HG02759 (cell line): ENCODE measurements around the gene GUCY1A2.
"Not testable (repeated sequence)": the region's sequence is repeated elsewhere in the genome, so short reads cannot be mapped to it uniquely, and the experiment has no call there.

ENCODE experiments used
- ATAC-seq: cut with Tn5 transposase; IDR thresholded peaks from one replicate; pipeline ENCODE4 v1.9.1; 2021; ENCODE audit warnings: mild to moderate bottlenecking, moderate library complexity; ENCODE audit not compliant: unreplicated experiment

Gene GUCY1A2

GRCh38 chr11:107018219-107018901 is at the start of gene GUCY1A2:
Gene GUCY1A2, minus strand, starts transcription at chr11:107018476. Its CDS starts 421 bp downstream, at chr11:107018055.
- peak; percentile 56 for ATAC-seq

GRCh38 chr11:107054391-107054790 is 36.1 kb upstream of the GUCY1A2 start:
- no peak for ATAC-seq

- not testable (repeated sequence) for ATAC-seq
These were observed 33.1 kb upstream of the GUCY1A2 start for GRCh38 chr11:107051332-107051731.

- ATAC-seq = not testable (repeated sequence)
These were observed 32.6 kb upstream of the GUCY1A2 start for GRCh38 chr11:107050899-107051298.

GRCh38 chr11:107050121-107050520 is 31.8 kb upstream of the GUCY1A2 start:
- ATAC-seq = no peak

GRCh38 chr11:107044503-107044902 is 26.2 kb upstream of the GUCY1A2 start:
- ATAC-seq = no peak

GRCh38 chr11:107043242-107044006 is 25.1 kb upstream of the GUCY1A2 start:
- peak; percentile 85 for ATAC-seq

- ATAC-seq = no peak
These were observed 24.5 kb upstream of the GUCY1A2 start for GRCh38 chr11:107042748-107043147.

- no peak for ATAC-seq
These were observed 22.8 kb upstream of the GUCY1A2 start for GRCh38 chr11:107041088-107041444.

GRCh38 chr11:107040433-107041087 is 22.3 kb upstream of the GUCY1A2 start:
- no peak for ATAC-seq

- ATAC-seq = no peak
These were observed 7.4 kb upstream of the GUCY1A2 start for GRCh38 chr11:107025673-107026072.

- no peak for ATAC-seq
These were observed 2.3 kb upstream of the GUCY1A2 start for GRCh38 chr11:107020594-107020993.

GRCh38 chr11:107018902-107019493 is 722 bp upstream of the GUCY1A2 start:
- no peak for ATAC-seq

GRCh38 chr11:107017433-107018218 is 650 bp downstream of the GUCY1A2 start:
- peak; percentile 78 for ATAC-seq

- ATAC-seq = no peak
These were observed 1.2 kb downstream of the GUCY1A2 start for GRCh38 chr11:107017104-107017432.

GRCh38 chr11:107014871-107015270 is 3.4 kb downstream of the GUCY1A2 start:
- ATAC-seq = no peak

GRCh38 chr11:107011977-107012376 is 6.3 kb downstream of the GUCY1A2 start:
- ATAC-seq = no peak

GRCh38 chr11:107009190-107009589 is 9.1 kb downstream of the GUCY1A2 start:
- no peak for ATAC-seq

- ATAC-seq = no peak
These were observed 12.0 kb downstream of the GUCY1A2 start for GRCh38 chr11:107006076-107006833.

- no peak for ATAC-seq
These were observed 19.1 kb downstream of the GUCY1A2 start for GRCh38 chr11:106999196-106999595.
